PC-3 (cell line): ENCODE measurements around the gene NDUFS7. TPM values are rescaled to one million over a fixed set of nuclear protein-coding genes. Genes with fewer than 3 reads are reported as not detected.

Experiments used
- ATAC-seq: fragments of 200-7000 bp; cut with Tn5 transposase; 2 replicates; pipeline ENCODE4 v1.9.1; 2020; ENCODE audit warnings: mild to moderate bottlenecking, moderate library complexity
- BruUV-seq: library from RNA; stranded (reverse); fragments of 400-500 nt; replicated peaks from 2 replicates; lab custom pipeline; 2021; lab: Mats Ljungman, UMichigan
- CTCF ChIA-PET: fragments of 300-600 bp; sonication (Branson Sonifier 250); formaldehyde crosslinking; loops from one replicate; lab custom pipeline; 2022; ENCODE audit warnings: antibody characterized with exemption; lab: Charles Lee
- POLR2A ChIA-PET: fragments of 300-600 bp; sonication (Branson Sonifier 250); formaldehyde crosslinking; loops from one replicate; lab custom pipeline; 2022; ENCODE audit warnings: antibody characterized with exemption; ENCODE audit not compliant: unreplicated experiment; lab: Charles Lee
- DNase-seq: peaks from one replicate; pipeline ENCODE4 v3.0.0-alpha.2; 2015
- H2AFZ ChIP-seq: fragments of 300-600 bp; sonication (generic); 2 replicates; pipeline ENCODE4 v1.6.0; 2016; ENCODE audit warnings: antibody characterized with exemption, low read length
- H3F3A ChIP-seq: fragments of 300-600 bp; sonication (generic); one replicate; pipeline ENCODE4 v1.6.0; 2017; ENCODE audit warnings: antibody characterized with exemption, low read length, control low read depth, mild to moderate bottlenecking; ENCODE audit not compliant: unreplicated experiment
- H3K27ac ChIP-seq: fragments of 300-600 bp; sonication (generic); 2 replicates; pipeline ENCODE4 v1.5.1; 2016; ENCODE audit warnings: mild to moderate bottlenecking, low read length
- H3K27me3 ChIP-seq: fragments of 300-600 bp; sonication (generic); 2 replicates; pipeline ENCODE4 v1.6.1; 2016; ENCODE audit warnings: low read length, mixed read lengths
- H3K36me3 ChIP-seq: fragments of 300-600 bp; sonication (generic); 2 replicates; pipeline ENCODE4 v1.6.1; 2016; ENCODE audit warnings: low read depth, mixed run types, low read length, mixed read lengths
- H3K4me1 ChIP-seq: fragments of 300-600 bp; sonication (generic); 2 replicates; pipeline ENCODE4 v1.5.1; 2016; ENCODE audit warnings: low read length; ENCODE audit not compliant: insufficient read depth
- H3K4me2 ChIP-seq: fragments of 300-600 bp; sonication (generic); 2 replicates; pipeline ENCODE4 v1.6.0; 2016; ENCODE audit warnings: low read length
- H3K4me3 ChIP-seq: fragments of 300-600 bp; sonication (generic); 2 replicates; pipeline ENCODE4 v1.5.1; 2016; ENCODE audit warnings: mild to moderate bottlenecking, low read length, mixed read lengths
- H3K79me2 ChIP-seq: fragments of 300-600 bp; sonication (generic); 2 replicates; pipeline ENCODE4 v1.6.1; 2017; ENCODE audit warnings: low read length, mixed read lengths
- H3K9ac ChIP-seq: fragments of 300-600 bp; sonication (generic); 2 replicates; pipeline ENCODE4 v1.6.0; 2016; ENCODE audit warnings: mild to moderate bottlenecking, low read length
- H3K9me2 ChIP-seq: fragments of 300-600 bp; sonication (generic); replicated peaks from 2 replicates; pipeline ENCODE4 v1.6.1; 2016; ENCODE audit warnings: mixed run types, low read length, mixed read lengths
- H3K9me3 ChIP-seq: fragments of 300-600 bp; sonication (generic); 2 replicates; pipeline ENCODE4 v1.6.1; 2016; ENCODE audit warnings: low read length, mixed read lengths
- H4K20me1 ChIP-seq: fragments of 300-600 bp; sonication (generic); 2 replicates; pipeline ENCODE4 v1.6.1; 2016; ENCODE audit warnings: low read length, mixed read lengths
- CTCF ChIP-seq: fragments of 300-600 bp; sonication (generic); conservative IDR thresholded peaks from 2 replicates; pipeline ENCODE4 v1.5.1; 2017; ENCODE audit warnings: antibody characterized with exemption, low read depth, mild to moderate bottlenecking, low read length
- EZH2 ChIP-seq: fragments of 300-600 bp; sonication (generic); IDR thresholded peaks from one replicate; pipeline ENCODE4 v1.6.1; 2017; ENCODE audit warnings: antibody characterized with exemption, mild to moderate bottlenecking, low read length; ENCODE audit not compliant: unreplicated experiment
- EZH2phosphoT487 ChIP-seq: fragments of 300-600 bp; sonication (generic); IDR thresholded peaks from 2 replicates; pipeline ENCODE4 v1.6.1; 2018; ENCODE audit warnings: mild to moderate bottlenecking, antibody characterized with exemption, low read length, borderline replicate concordance
- intact Hi-C: fragments of 100-400 bp; cut with micrococcal nuclease; formaldehyde crosslinking; loops from 2 replicates; pipeline ENCODE4 v1.9.0; 2023
- total RNA-seq: library from RNA; depleted of rRNA; stranded (reverse); fragments of >200 nt; gene quantifications from 2 replicates; pipeline ENCODE4 v1.2.3, GENCODE V29; 2014

The NDUFS7 gene
- total RNA-seq, 1 experiment from 2014 or later, result 111 TPM

DNA sequence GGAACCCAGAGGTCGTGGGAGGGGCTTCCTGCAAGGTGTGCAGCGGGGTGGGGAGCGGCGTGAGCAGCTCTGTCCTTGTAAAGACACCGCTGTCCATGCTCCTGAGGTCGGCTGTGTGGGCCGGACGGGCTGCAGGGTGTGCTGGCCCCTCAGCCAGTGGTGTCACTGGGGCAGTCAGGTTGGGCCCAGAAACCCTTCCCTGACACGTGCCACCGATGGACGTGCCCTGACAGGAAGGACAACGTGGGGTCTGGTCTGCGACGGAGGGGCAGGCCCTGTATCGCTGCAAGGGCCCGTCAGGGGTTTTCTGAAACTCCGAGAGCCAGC is 50.3 kb downstream of the NDUFS7 start:
- Histone ChIP-seq H3K9me2 (no peaks in the 10 kb centered on the region), H3K79me2 (peaks cover 9% of the 10 kb centered on the region), H3F3A (no peaks in the 10 kb centered on the region), H3K4me3 (no peak overlapping the region), H4K20me1 (peaks cover under 1% of the 10 kb centered on the region), H3K4me1 (no peaks in the 10 kb centered on the region), H3K36me3 (no peaks in the 10 kb centered on the region; the same call in 1 of the 2 replicates), H3K4me2 (no peak overlapping the region), H3K27me3 (no peaks in the 10 kb centered on the region), H2AFZ (no peak overlapping the region), H3K9ac (no peak overlapping the region), H3K27ac (no peak overlapping the region), H3K9me3 (no peaks in the 10 kb centered on the region)
- no peak for TF ChIP-seq EZH2phosphoT487
- no peak for TF ChIP-seq CTCF
- TF ChIP-seq EZH2, result no peak
- POLR2A ChIA-PET, result no interaction called here
- DNase-seq (no peak), ATAC-seq (no peak)
- intact Hi-C loops, result no loop called here
- CTCF ChIA-PET, result no interaction called here
- BruUV-seq, result no TSS peak

- no TSS peak for BruUV-seq
- Histone ChIP-seq H3K4me3 (no peak overlapping the region), H3K27me3 (no peaks in the 10 kb centered on the region), H3K36me3 (peaks cover 4% of the 10 kb centered on the region), H3K9ac (no peak overlapping the region), H3K79me2 (peaks cover 15% of the 10 kb centered on the region), H2AFZ (no peak overlapping the region), H3K9me2 (no peaks in the 10 kb centered on the region), H3K4me1 (no peaks in the 10 kb centered on the region), H4K20me1 (peaks cover 7% of the 10 kb centered on the region), H3K4me2 (no peak overlapping the region), H3K27ac (no peak overlapping the region), H3F3A (no peaks in the 10 kb centered on the region), H3K9me3 (no peaks in the 10 kb centered on the region)
- ChIA-PET CTCF (no interaction called here), POLR2A (no interaction called here)
- ATAC-seq (no peak), DNase-seq (no peak)
- intact Hi-C loops, result no loop called here
- TF ChIP-seq CTCF, result no peak
- no peak for TF ChIP-seq EZH2
- TF ChIP-seq EZH2phosphoT487, result no peak
These were observed 50.9 kb downstream of the NDUFS7 start for GRCh38 chr19:1434577-1435060.

GRCh38 chr19:1435378-1435989 is 51.8 kb downstream of the NDUFS7 start:
- no TSS peak for BruUV-seq
- intact Hi-C loops, result no loop called here
- H2AFZ ChIP-seq, result no peak overlapping the region
- H4K20me1 ChIP-seq, result peaks cover 14% of the 10 kb centered on the region
- H3K9me2 ChIP-seq, result no peaks in the 10 kb centered on the region
- no peak overlapping the region for H3K9ac ChIP-seq
- H3K4me3 ChIP-seq, result no peak overlapping the region
- ATAC-seq (no peak), DNase-seq (no peak)
- peaks cover 10% of the 10 kb centered on the region for H3K36me3 ChIP-seq
- TF ChIP-seq CTCF (no peak), EZH2phosphoT487 (no peak)
- ChIA-PET CTCF (no interaction called here), POLR2A (no interaction called here)
- no peak overlapping the region for H3K4me2 ChIP-seq
- H3K9me3 ChIP-seq, result no peaks in the 10 kb centered on the region
- no peak overlapping the region for H3K27ac ChIP-seq
- H3K27me3 ChIP-seq, result no peaks in the 10 kb centered on the region
- H3F3A ChIP-seq, result no peaks in the 10 kb centered on the region
- peaks cover 24% of the 10 kb centered on the region for H3K79me2 ChIP-seq
- H3K4me1 ChIP-seq, result peaks cover 3% of the 10 kb centered on the region
